Uterus (tissue), 2 donors: ENCODE results near the gene DIABLO.
"Not testable (repeated sequence)": the region's sequence is repeated elsewhere in the genome, so short reads cannot be mapped to it uniquely, and the experiment has no call there.

Experiments used
- POLR2A ChIP-seq, 2 donors: fragments of 450-650 bp; IDR thresholded peaks; one replicate each; pipeline ENCODE4 v1.6.1; 2016; ENCODE audit warnings: antibody characterized with exemption in 2 of 2, mild to moderate bottlenecking in 1 of 2, moderate library complexity in 1 of 2
- TF ChIP-seq, protein P1 (sequence below), 4 experiments: fragments of 200-600 bp in 2 of 4; fragments of 450-650 bp in 2 of 4; sonication (generic) in 2 of 4; IDR thresholded peaks; one replicate each; pipeline ENCODE4 v1.5.1; 2016 to 2019; ENCODE audit warnings: antibody characterized with exemption in 4 of 4, mild to moderate bottlenecking in 2 of 4, moderate library complexity in 1 of 4

DNA sequence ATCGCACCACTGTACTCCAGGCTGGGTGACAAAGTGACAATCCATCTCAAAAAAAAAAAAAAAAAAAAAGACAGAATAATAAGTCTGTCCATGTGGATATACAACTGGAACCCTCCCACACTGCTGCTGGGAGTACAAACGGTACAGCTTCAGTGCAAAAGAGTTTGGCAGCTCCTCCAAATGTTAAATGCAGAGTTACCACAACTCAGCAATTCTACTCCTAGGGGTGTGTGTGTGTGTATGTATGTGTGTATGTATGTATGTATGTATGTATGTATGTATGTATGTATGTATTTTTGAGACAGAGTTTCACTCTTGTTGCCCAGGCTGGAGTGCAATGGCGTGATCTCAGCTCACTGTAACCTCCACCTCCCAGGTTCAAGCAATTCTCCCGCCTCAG is 33.1 kb upstream of the DIABLO start:
- TF ChIP-seq, protein P1, sequence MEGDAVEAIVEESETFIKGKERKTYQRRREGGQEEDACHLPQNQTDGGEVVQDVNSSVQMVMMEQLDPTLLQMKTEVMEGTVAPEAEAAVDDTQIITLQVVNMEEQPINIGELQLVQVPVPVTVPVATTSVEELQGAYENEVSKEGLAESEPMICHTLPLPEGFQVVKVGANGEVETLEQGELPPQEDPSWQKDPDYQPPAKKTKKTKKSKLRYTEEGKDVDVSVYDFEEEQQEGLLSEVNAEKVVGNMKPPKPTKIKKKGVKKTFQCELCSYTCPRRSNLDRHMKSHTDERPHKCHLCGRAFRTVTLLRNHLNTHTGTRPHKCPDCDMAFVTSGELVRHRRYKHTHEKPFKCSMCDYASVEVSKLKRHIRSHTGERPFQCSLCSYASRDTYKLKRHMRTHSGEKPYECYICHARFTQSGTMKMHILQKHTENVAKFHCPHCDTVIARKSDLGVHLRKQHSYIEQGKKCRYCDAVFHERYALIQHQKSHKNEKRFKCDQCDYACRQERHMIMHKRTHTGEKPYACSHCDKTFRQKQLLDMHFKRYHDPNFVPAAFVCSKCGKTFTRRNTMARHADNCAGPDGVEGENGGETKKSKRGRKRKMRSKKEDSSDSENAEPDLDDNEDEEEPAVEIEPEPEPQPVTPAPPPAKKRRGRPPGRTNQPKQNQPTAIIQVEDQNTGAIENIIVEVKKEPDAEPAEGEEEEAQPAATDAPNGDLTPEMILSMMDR (IDR thresholded peaks at IDR 0.05): not testable (repeated sequence)
- not testable (repeated sequence) for TF ChIP-seq POLR2A (IDR thresholded peaks at IDR 0.05)
